Measurements from ENCODE around the gene ELMO3. TPM values are rescaled to one million over a fixed set of nuclear protein-coding genes. Genes with fewer than 3 reads are reported as not detected.

Gene ELMO3
- polyA plus RNA-seq, 1 donor from 2014 or later, result 2.2 TPM

GRCh38 chr16:67176662-67177061, 22.3 kb upstream of the ELMO3 start:
- Histone ChIP-seq H3K9ac (ENCODE audit: low read length) (no peak overlapping the region), H4K20me1 (ENCODE audit: insufficient read depth) (peaks cover 20% of the 10 kb centered on the region), H3K27ac (ENCODE audit: low read length) (no peak overlapping the region), H3K4me2 (ENCODE audit: low read length) (no peak overlapping the region), H3K79me2 (replicated peaks; ENCODE audit: insufficient read depth, low read length) (peaks cover 9% of the 10 kb centered on the region), H3K4me3 (ENCODE audit: low read length) (no peak overlapping the region), H3K27me3 (ENCODE audit: insufficient read depth, low read depth, low read length) (peaks cover 58% of the 10 kb centered on the region), H3K36me3 (ENCODE audit: insufficient read depth, low read length) (no peaks in the 10 kb centered on the region), H3K9me2 (ENCODE audit: insufficient read depth, low read length) (no peaks in the 10 kb centered on the region), H3K9me3 (ENCODE audit: low read length) (no peaks in the 10 kb centered on the region), H2AFZ (ENCODE audit: low read depth, low read length) (no peak overlapping the region), H3F3A (ENCODE audit: insufficient read depth, low read length, poor library complexity, severe bottlenecking) (no peaks in the 10 kb centered on the region)
- TF ChIP-seq RAD21 (conservative IDR thresholded peaks at IDR 0.05) (no peak), SMC3 (conservative IDR thresholded peaks at IDR 0.05; ENCODE audit: poor library complexity) (no peak), EZH2 (IDR thresholded peaks at IDR 0.05; ENCODE audit: borderline replicate concordance, insufficient read depth, low read length, poor library complexity, severe bottlenecking) (no peak), MXI1 (conservative IDR thresholded peaks at IDR 0.05; ENCODE audit: poor library complexity, severe bottlenecking) (no peak), TAF1 (IDR thresholded peaks at IDR 0.05; ENCODE audit: low read depth) (no peak), POLR2AphosphoS5 (IDR thresholded peaks at IDR 0.05) (no peak), EP300 (conservative IDR thresholded peaks at IDR 0.05; ENCODE audit: poor library complexity, severe bottlenecking) (no peak), CTCF (IDR thresholded peaks at IDR 0.05; ENCODE audit: poor library complexity, severe bottlenecking) (no peak)
- TF ChIP-seq, protein P1, sequence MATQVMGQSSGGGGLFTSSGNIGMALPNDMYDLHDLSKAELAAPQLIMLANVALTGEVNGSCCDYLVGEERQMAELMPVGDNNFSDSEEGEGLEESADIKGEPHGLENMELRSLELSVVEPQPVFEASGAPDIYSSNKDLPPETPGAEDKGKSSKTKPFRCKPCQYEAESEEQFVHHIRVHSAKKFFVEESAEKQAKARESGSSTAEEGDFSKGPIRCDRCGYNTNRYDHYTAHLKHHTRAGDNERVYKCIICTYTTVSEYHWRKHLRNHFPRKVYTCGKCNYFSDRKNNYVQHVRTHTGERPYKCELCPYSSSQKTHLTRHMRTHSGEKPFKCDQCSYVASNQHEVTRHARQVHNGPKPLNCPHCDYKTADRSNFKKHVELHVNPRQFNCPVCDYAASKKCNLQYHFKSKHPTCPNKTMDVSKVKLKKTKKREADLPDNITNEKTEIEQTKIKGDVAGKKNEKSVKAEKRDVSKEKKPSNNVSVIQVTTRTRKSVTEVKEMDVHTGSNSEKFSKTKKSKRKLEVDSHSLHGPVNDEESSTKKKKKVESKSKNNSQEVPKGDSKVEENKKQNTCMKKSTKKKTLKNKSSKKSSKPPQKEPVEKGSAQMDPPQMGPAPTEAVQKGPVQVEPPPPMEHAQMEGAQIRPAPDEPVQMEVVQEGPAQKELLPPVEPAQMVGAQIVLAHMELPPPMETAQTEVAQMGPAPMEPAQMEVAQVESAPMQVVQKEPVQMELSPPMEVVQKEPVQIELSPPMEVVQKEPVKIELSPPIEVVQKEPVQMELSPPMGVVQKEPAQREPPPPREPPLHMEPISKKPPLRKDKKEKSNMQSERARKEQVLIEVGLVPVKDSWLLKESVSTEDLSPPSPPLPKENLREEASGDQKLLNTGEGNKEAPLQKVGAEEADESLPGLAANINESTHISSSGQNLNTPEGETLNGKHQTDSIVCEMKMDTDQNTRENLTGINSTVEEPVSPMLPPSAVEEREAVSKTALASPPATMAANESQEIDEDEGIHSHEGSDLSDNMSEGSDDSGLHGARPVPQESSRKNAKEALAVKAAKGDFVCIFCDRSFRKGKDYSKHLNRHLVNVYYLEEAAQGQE (IDR thresholded peaks at IDR 0.05; ENCODE audit: borderline replicate concordance), result no peak

GRCh38 chr16:67177743-67178699, 20.9 kb upstream of the ELMO3 start:
- no peaks in the 10 kb centered on the region for H3F3A ChIP-seq (ENCODE audit: insufficient read depth, low read length, poor library complexity, severe bottlenecking)
- no peaks in the 10 kb centered on the region for H3K9me3 ChIP-seq (ENCODE audit: low read length)
- peaks cover 48% of the 10 kb centered on the region for H3K27me3 ChIP-seq (ENCODE audit: insufficient read depth, low read depth, low read length)
- H3K27ac ChIP-seq (ENCODE audit: low read length), result no peak overlapping the region
- H3K9ac ChIP-seq (ENCODE audit: low read length), result no peak overlapping the region
- peaks cover 21% of the 10 kb centered on the region for H3K79me2 ChIP-seq (replicated peaks; ENCODE audit: insufficient read depth, low read length)
- no peaks in the 10 kb centered on the region for H3K36me3 ChIP-seq (ENCODE audit: insufficient read depth, low read length)
- no peak overlapping the region for H3K4me2 ChIP-seq (ENCODE audit: low read length)
- TF ChIP-seq CTCF (IDR thresholded peaks at IDR 0.05; ENCODE audit: poor library complexity, severe bottlenecking), result no peak
- TF ChIP-seq POLR2AphosphoS5 (IDR thresholded peaks at IDR 0.05), result peak; percentile 18
- peak overlapping the region; percentile 59 for H3K4me3 ChIP-seq (ENCODE audit: low read length)
- H2AFZ ChIP-seq (ENCODE audit: low read depth, low read length), result no peak overlapping the region
- peaks cover 20% of the 10 kb centered on the region for H4K20me1 ChIP-seq (ENCODE audit: insufficient read depth)
- no peaks in the 10 kb centered on the region for H3K9me2 ChIP-seq (ENCODE audit: insufficient read depth, low read length)

All from neural cell (in vitro differentiated cells).